Fibroblast of mammary gland (primary cell): ENCODE data around the gene PGLYRP2.

ENCODE experiments used
- DNase-seq: peaks from one replicate; pipeline ENCODE4 v3.0.0-alpha.2; 2010; ENCODE audit warnings: low read depth
- H3K4me3 ChIP-seq: 2 replicates; pipeline ENCODE4 v1.5.1; 2011; ENCODE audit warnings: low read depth, mild to moderate bottlenecking, low read length, moderate library complexity; ENCODE audit not compliant: control insufficient read depth
- TF ChIP-seq, protein P1 (sequence below): conservative IDR thresholded peaks from 2 replicates; pipeline ENCODE4 v1.5.1; 2011; ENCODE audit warnings: low read depth, low read length, inconsistent platforms; ENCODE audit not compliant: control insufficient read depth, insufficient read depth

The PGLYRP2 gene

DNA sequence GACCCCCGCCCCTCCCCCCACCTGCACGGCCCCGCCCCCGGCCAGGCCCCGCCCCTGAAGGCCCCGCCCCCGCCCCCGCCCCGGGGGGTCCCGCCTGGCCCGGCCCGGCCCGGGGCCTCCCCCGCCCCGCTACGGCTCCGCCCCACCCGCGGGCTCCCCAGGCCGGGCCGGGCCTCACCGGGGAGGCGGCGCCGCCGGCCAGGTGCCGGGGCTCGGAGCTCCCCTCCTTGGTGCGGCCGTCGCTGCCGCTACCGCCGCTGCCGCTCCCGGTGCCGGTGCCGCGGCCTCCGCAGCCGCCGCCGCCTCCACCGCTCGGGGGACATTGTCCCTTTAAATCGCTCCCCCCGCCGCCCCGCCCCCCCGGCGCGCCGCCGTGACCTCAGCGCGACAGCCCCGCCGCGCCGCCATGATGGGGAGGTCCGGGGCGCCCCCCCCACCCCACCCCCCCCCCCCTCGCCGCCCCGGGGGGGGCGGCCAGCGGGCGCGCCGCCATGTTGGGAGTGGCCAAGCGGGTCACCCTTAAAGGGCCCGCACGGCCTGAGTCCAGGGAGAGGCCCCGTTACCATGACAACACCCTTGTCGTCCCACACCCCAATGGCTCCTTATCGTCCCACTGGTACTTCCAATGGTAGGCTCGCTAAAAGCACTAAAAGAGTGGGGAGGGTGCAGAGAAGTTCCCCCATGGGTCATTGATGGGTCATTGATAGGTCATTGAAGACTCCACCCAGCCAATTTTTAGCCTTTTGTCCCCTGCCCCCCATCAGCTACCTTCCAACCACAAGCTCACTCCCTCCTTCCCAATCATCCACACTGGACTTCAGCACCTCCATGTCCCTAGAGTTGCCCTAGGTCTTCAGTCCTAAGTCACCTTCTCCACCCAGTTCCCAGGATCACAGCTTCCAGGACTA lies 29.4 kb downstream of the PGLYRP2 start, which contains the start of gene WIZ:
WIZ (minus strand) TSS at position 337 of the 908 bp plus-strand sequence. CDS start 1,649 bp downstream, outside the sequence.
- DNase-seq, result peak; percentile 40
- TF ChIP-seq, protein P1, sequence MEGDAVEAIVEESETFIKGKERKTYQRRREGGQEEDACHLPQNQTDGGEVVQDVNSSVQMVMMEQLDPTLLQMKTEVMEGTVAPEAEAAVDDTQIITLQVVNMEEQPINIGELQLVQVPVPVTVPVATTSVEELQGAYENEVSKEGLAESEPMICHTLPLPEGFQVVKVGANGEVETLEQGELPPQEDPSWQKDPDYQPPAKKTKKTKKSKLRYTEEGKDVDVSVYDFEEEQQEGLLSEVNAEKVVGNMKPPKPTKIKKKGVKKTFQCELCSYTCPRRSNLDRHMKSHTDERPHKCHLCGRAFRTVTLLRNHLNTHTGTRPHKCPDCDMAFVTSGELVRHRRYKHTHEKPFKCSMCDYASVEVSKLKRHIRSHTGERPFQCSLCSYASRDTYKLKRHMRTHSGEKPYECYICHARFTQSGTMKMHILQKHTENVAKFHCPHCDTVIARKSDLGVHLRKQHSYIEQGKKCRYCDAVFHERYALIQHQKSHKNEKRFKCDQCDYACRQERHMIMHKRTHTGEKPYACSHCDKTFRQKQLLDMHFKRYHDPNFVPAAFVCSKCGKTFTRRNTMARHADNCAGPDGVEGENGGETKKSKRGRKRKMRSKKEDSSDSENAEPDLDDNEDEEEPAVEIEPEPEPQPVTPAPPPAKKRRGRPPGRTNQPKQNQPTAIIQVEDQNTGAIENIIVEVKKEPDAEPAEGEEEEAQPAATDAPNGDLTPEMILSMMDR, result no peak
- H3K4me3 ChIP-seq, result peak within 1 kb of the TSS; percentile 48

DNA sequence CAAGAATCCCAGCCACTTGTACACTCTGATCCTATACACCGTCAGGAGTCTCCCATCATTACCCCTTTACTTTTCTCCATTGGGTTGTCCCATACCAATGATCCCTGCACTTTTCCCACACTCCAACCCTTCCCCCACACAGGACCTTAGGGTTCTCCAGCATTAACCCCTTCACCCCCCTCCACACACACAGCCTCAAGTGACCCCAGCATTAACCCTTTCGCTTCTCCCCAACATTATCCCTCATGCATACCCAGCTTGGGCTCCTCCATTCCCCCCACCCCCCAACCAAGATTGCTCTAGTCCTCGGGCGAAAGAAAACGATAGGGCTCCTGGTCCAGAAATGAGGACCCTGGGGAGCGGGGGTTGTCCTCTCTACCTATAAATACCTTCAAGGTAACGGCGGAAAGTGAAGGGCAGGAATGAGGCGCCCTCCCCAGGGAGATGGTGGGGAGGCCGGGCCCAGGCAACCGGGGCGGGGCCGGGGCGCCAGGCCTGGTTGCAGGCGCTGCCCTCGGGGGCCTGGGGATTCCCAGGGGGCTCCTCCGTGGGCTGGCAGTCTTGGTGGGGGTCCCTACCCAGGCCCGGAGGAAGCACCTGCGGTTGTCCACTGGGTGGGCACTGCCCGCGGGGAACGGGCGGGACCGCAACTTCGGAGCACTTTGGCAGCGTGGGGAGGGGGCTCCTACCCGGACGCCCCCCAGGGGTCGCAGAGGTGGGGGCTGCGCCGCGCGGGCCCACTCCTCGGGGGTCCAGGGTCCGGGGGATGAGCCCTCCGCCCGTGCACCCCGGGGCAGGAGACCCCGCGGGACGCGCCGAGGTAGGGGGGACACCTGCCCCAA lies 30.3 kb downstream of the PGLYRP2 start:
- no peak for DNase-seq
- TF ChIP-seq, protein P1, result no peak
- H3K4me3 ChIP-seq, result peak overlapping the region; percentile 48

DNA sequence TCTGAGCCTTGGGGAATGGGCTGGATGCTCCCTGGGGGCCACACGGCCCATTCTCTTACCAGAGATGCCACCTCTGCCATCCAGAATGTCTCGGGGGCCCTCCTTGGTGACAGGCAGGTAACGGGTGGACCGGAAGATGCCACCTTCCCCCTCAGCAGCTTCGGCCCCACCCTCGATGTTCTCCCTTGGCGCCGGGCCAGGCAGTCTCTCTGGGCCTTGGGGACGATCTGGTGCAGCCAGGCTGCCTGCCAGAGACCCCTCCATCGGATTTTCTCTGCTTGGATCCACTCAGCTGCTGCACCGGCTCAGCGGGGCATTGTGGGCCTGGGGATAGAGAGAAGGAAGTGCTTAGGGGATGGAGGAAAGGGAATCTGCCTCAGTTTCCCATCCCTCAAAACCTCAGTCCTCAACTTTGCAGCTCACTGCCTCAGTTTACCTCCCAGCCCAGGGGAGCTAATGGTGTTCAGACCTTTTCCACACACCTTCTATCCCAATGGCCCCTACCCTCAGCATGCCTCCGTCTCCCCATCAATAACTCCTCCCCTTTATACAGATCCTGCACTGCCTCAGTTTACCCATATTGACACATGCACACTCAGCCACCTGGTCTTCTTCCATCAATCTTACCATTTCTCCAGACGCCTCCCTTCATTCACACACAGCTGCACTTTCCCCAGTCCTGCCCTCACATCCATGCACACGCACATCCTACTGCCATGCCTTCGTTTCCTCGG lies 31.1 kb downstream of the PGLYRP2 start:
- TF ChIP-seq, protein P1, result no peak
- no peak overlapping the region for H3K4me3 ChIP-seq
- DNase-seq, result no peak

DNA sequence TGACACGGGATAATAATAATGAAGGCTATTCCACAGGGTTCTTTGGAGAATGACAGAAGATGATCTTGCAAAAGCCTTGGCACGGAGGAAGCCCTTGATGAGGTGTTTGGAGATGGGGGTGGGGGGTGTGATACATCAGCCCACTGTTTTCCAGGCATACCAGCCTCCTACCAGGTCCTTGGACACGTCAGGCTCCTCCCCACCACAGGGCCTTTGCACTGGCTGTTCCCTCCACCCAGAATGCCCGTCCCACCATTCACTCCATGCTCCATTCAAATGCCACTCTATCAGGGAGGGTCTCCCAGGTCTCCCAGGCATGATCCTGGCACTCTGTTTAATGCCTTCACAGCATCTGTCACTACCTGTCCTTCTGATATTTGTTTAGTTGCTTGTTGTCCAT lies 32.2 kb downstream of the PGLYRP2 start:
- DNase-seq, result no peak

DNA sequence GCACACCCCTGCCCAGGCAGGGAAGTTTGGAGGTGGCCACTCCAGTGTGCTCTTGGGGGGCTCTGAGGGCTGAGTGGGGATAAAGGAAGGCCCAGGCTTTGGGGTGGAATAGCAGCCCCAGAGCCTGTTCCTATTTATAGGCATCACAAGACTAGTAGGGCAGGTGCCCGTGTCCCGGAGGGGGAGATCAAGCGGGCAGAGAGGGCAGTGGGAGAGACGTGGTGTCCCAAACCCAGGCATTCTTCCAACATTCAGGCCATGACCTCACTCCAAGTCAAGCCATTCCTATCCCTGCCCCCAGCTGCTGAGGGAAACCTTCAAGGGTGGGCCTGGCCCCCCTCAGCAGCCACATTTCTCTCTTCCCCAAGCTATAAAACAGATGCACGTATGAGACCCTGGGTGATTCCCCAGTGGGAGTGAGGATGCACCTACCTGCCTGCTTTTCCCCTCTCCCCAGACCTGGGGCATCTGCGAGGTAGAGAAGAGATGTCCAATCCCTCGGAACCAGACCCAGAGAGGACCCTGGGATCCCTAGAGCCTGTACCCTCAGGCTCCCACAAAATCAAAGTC lies 33.4 kb downstream of the PGLYRP2 start:
- H3K4me3 ChIP-seq, result no peak overlapping the region
- no peak for DNase-seq
- TF ChIP-seq, protein P1, result no peak

More for the DNA sequence above, 32.2 kb downstream of the PGLYRP2 start:
- no peak overlapping the region for H3K4me3 ChIP-seq
- TF ChIP-seq, protein P1, result no peak

DNA sequence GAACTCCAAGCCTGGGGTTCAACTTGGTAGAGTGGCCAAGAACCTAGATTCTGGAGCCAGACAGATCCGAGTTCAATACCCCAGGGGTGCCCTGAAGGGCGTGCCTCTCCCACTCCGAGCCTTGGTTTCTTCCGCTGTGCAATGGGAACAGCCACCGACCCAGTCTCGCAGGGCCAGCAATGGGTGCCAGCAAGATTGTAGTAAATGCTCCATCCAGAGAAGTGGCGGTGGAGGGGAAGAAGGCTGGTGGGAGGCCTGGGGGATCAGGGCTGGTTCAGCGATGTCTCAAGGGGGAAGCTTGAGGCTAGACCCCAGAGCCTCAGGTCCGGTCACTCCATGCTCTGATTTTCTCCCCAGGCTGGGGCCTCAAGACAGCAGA lies 34.1 kb downstream of the PGLYRP2 start:
- TF ChIP-seq, protein P1, result no peak
- no peak overlapping the region for H3K4me3 ChIP-seq
- no peak for DNase-seq
